ENCODE results near the gene KLHL36. TPM values are rescaled to one million over a fixed set of nuclear protein-coding genes. Genes with fewer than 3 reads are reported as not detected.
A peak's percentile ranks its signal among the peaks of the same experiment; 100 is the strongest.

KLHL36 gene
- total and polyA plus RNA-seq, 9 of the 15 experiments (the other 6 are each of a cell fraction or from before 2014, with no cell fraction given), result 2.1 to 51.2 (median 18.5) TPM

GRCh38 chr16:84617791-84618580, 30.3 kb upstream of the KLHL36 start, which contains the start of gene COTL1 (continued):
- TF ChIP-seq, protein P1, sequence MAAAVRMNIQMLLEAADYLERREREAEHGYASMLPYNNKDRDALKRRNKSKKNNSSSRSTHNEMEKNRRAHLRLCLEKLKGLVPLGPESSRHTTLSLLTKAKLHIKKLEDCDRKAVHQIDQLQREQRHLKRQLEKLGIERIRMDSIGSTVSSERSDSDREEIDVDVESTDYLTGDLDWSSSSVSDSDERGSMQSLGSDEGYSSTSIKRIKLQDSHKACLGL (CRISPR knock-in tag; IDR thresholded peaks at IDR 0.05; ENCODE audit: borderline replicate concordance, poor library complexity, severe bottlenecking), result no peak
- TF ChIP-seq ZNF146 (CRISPR knock-in tag; IDR thresholded peaks at IDR 0.05; ENCODE audit: unreplicated experiment), result peak; percentile 28
- no peak for TF ChIP-seq FOXJ3 (CRISPR knock-in tag; IDR thresholded peaks at IDR 0.05)
- TF ChIP-seq ZSCAN32 (CRISPR knock-in tag; IDR thresholded peaks at IDR 0.05), result no peak
- no peak for TF ChIP-seq HMBOX1 (IDR thresholded peaks at IDR 0.05)
- TF ChIP-seq STAT6 (CRISPR knock-in tag; IDR thresholded peaks at IDR 0.05), result no peak
- TF ChIP-seq NCOA2 (IDR thresholded peaks at IDR 0.05; ENCODE audit: partially characterized antibody in 2 of 2), result no peak
- no peak for TF ChIP-seq BRF1 (IDR thresholded peaks at IDR 0.05; ENCODE audit: borderline replicate concordance, extremely low read depth, insufficient read length)
- TF ChIP-seq ELF1 (tag; IDR thresholded peaks at IDR 0.05), result no peak
- TF ChIP-seq ZNF232 (CRISPR knock-in tag; IDR thresholded peaks at IDR 0.05), result no peak
- no peak for TF ChIP-seq GTF2A2 (tag; IDR thresholded peaks at IDR 0.05)
- no peak; the same call in 1 of the 2 replicates for TF ChIP-seq NR2C2 (CRISPR knock-in tag; IDR thresholded peaks at IDR 0.05)
- TF ChIP-seq NR2C2 (tag; IDR thresholded peaks at IDR 0.05), result peak; percentile 47
- 0 out of 2 replicates have a peak, but pooled peaks have one; percentile 4 for TF ChIP-seq LCOR (CRISPR knock-in tag; IDR thresholded peaks at IDR 0.05)
- TF ChIP-seq ZNF197 (CRISPR knock-in tag; IDR thresholded peaks at IDR 0.05; ENCODE audit: low read depth), result 0 out of 2 replicates have a peak, but pooled peaks have one; percentile 8
- TF ChIP-seq SETDB1 (IDR thresholded peaks at IDR 0.05; ENCODE audit: low read length), result no peak
- no peak for TF ChIP-seq ZNF384 (IDR thresholded peaks at IDR 0.05; ENCODE audit: low read depth, low read length)
- no peak for TF ChIP-seq EP400 (IDR thresholded peaks at IDR 0.05)
- no peak for TF ChIP-seq TAF1 (IDR thresholded peaks at IDR 0.05; ENCODE audit: control insufficient read depth, extremely low read depth, insufficient read depth, low read length, severe bottlenecking)
- no peak for TF ChIP-seq TRIM28 (IDR thresholded peaks at IDR 0.05)
- no peak for TF ChIP-seq HNRNPK (IDR thresholded peaks at IDR 0.05; ENCODE audit: low read depth, low read length, poor library complexity, severe bottlenecking)
- no peak for TF ChIP-seq NR3C1 (CRISPR knock-in tag; IDR thresholded peaks at IDR 0.05)
- no peak for TF ChIP-seq ELK3 (CRISPR knock-in tag; IDR thresholded peaks at IDR 0.05)
- TF ChIP-seq ZNF224 (CRISPR knock-in tag; IDR thresholded peaks at IDR 0.05), result no peak
